SK-N-SH (cell line): Measurements from ENCODE around the gene ZMIZ1. TPM values are rescaled to one million over a fixed set of nuclear protein-coding genes. Genes with fewer than 3 reads are reported as not detected.

Experiments used
- CTCF ChIA-PET: fragments of 300-600, 350-600 bp; formaldehyde crosslinking; extraction: SDS; loops from one replicate; lab custom pipeline; 2021; lab: Yijun Ruan, JAX
- POLR2A ChIA-PET: fragments of 350-600 bp; sonication (Branson Sonifier 250); formaldehyde crosslinking; extraction: SDS; loops from one replicate; lab custom pipeline; 2020; ENCODE audit warnings: antibody characterized with exemption, inconsistent platforms; lab: Yijun Ruan, JAX
- DNase-seq: peaks from one replicate; pipeline ENCODE4 v3.0.0; 2012
- H2AFZ ChIP-seq: fragments of 200-600 bp; sonication (generic); 2 replicates; pipeline ENCODE4 v1.8.1; 2016; ENCODE audit warnings: antibody characterized with exemption, mild to moderate bottlenecking, low read depth
- H3F3A ChIP-seq: fragments of 200-600 bp; sonication (generic); replicated peaks from 2 replicates; pipeline ENCODE3; 2016; ENCODE audit warnings: antibody characterized with exemption, mild to moderate bottlenecking; ENCODE audit not compliant: insufficient read depth
- H3K27ac ChIP-seq, 2 experiments: fragments of 200-500 bp in 1 of 2; fragments of 200-600 bp in 1 of 2; sonication (Bioruptor generic) in 1 of 2; sonication (generic), shearing (Covaris generic) in 1 of 2; 2 replicates each; pipeline versions ENCODE4 v1.5.1 to v1.6.1; 2014 to 2016; ENCODE audit warnings: low read depth in 2 of 2, inconsistent platforms in 1 of 2, low read length in 1 of 2, mild to moderate bottlenecking in 1 of 2, mixed read lengths in 1 of 2
- H3K27me3 ChIP-seq: fragments of 200-600 bp; sonication (generic), shearing (Covaris generic); 2 replicates; pipeline ENCODE4 v1.6.1; 2016; ENCODE audit warnings: mixed run types; ENCODE audit not compliant: insufficient read depth
- H3K36me3 ChIP-seq, 2 experiments: fragments of 200-500 bp in 1 of 2; fragments of 200-600 bp in 1 of 2; sonication (Bioruptor generic) in 1 of 2; sonication (generic) in 1 of 2; replicated peaks in 1 of 2; 2 replicates each; pipeline versions ENCODE3 to v1.5.1; 2014 to 2016; ENCODE audit warnings: low read length in 1 of 2, mild to moderate bottlenecking in 1 of 2; ENCODE audit not compliant: insufficient read depth in 2 of 2, control insufficient read depth in 1 of 2
- H3K4me1 ChIP-seq, 2 experiments: fragments of 200-500 bp in 1 of 2; fragments of 200-600 bp in 1 of 2; sonication (Bioruptor generic) in 1 of 2; sonication (generic), shearing (Covaris generic) in 1 of 2; 2 replicates each; pipeline versions ENCODE4 v1.5.1 to v1.6.1; 2014 to 2016; ENCODE audit warnings: low read depth in 1 of 2, low read length in 1 of 2, mixed run types in 1 of 2; ENCODE audit not compliant: insufficient read depth in 2 of 2, control insufficient read depth in 1 of 2
- H3K4me2 ChIP-seq: fragments of 200-600 bp; sonication (generic), shearing (Covaris generic); 2 replicates; pipeline ENCODE4 v1.6.1; 2017; ENCODE audit warnings: mixed run types
- H3K4me3 ChIP-seq, 2 experiments: fragments of 200-500 bp in 1 of 2; fragments of 200-600 bp in 1 of 2; sonication (Bioruptor generic) in 1 of 2; sonication (generic), shearing (Covaris generic) in 1 of 2; 2 replicates each; pipeline versions ENCODE4 v1.5.1 to v1.8.1; 2014 to 2016; ENCODE audit warnings: low read depth in 2 of 2, inconsistent platforms in 1 of 2, low read length in 1 of 2, mild to moderate bottlenecking in 1 of 2, mixed read lengths in 1 of 2, moderate library complexity in 1 of 2
- H3K79me2 ChIP-seq: fragments of 200-600 bp; sonication (generic); 2 replicates; pipeline ENCODE4 v1.8.1; 2017; ENCODE audit warnings: mild to moderate bottlenecking; ENCODE audit not compliant: insufficient read depth
- H3K9ac ChIP-seq: fragments of 200-600 bp; sonication (generic); 2 replicates; pipeline ENCODE4 v1.6.1; 2017; ENCODE audit warnings: mixed run types
- H3K9me2 ChIP-seq: fragments of 200-600 bp; sonication (generic); 2 replicates; pipeline ENCODE4 v1.6.1; 2017; ENCODE audit warnings: mixed run types
- H3K9me3 ChIP-seq: fragments of 200-600 bp; sonication (generic); 2 replicates; pipeline ENCODE4 v1.6.1; 2017; ENCODE audit warnings: mixed run types, mild to moderate bottlenecking, moderate library complexity
- H4K20me1 ChIP-seq: fragments of 200-600 bp; sonication (generic); 2 replicates; pipeline ENCODE4 v1.6.1; 2017; ENCODE audit warnings: mild to moderate bottlenecking, mixed run types; ENCODE audit not compliant: insufficient read depth
- CHD2 ChIP-seq: fragments of 150-350 bp; IDR thresholded peaks from 2 replicates; pipeline ENCODE4 v1.6.1; 2018; ENCODE audit warnings: low read length; ENCODE audit not compliant: partially characterized antibody
- FOSL2 ChIP-seq: IDR thresholded peaks from 2 replicates; pipeline ENCODE4 v1.4.0; 2012; ENCODE audit warnings: low read depth, mild to moderate bottlenecking, moderate library complexity, borderline replicate concordance
- FOXM1 ChIP-seq: IDR thresholded peaks from 2 replicates; pipeline ENCODE4 v1.4.0; 2012; ENCODE audit warnings: low read depth, mild to moderate bottlenecking
- MAX ChIP-seq: IDR thresholded peaks from 2 replicates; pipeline ENCODE4 v1.4.0; 2012; ENCODE audit warnings: low read depth
- NFIC ChIP-seq: IDR thresholded peaks from 2 replicates; pipeline ENCODE4 v1.4.0; 2012; ENCODE audit warnings: borderline replicate concordance
- POLR2AphosphoS5 ChIP-seq: IDR thresholded peaks from 2 replicates; pipeline ENCODE4 v1.6.1; 2012; ENCODE audit warnings: low read depth, low read length
- RAD21 ChIP-seq: IDR thresholded peaks from 2 replicates; pipeline ENCODE4 v1.6.1; 2012; ENCODE audit warnings: mild to moderate bottlenecking, low read length
- REST ChIP-seq: IDR thresholded peaks from 2 replicates; pipeline ENCODE4 v1.6.1; 2012; ENCODE audit warnings: mild to moderate bottlenecking, low read depth, low read length, moderate library complexity
- SIN3A ChIP-seq: IDR thresholded peaks from 2 replicates; pipeline ENCODE4 v1.6.1; 2012; ENCODE audit warnings: low read depth, mild to moderate bottlenecking, low read length, moderate library complexity, borderline replicate concordance
- TCF12 ChIP-seq: IDR thresholded peaks from 2 replicates; pipeline ENCODE4 v1.4.0; 2012
- USF2 ChIP-seq: fragments of 150-350 bp; IDR thresholded peaks from 2 replicates; pipeline ENCODE4 v1.6.1; 2017; ENCODE audit warnings: antibody characterized with exemption, low read length, low read depth, borderline replicate concordance
- WGBS: methylation state at CpG from one replicate; pipeline ENCODE4 v1.1.6; 2017; ENCODE audit warnings: low lambda C conversion rate; 5-methylcytosine and 5-hydroxymethylcytosine counted together
- polyA plus RNA-seq, 3 experiments: library from polyadenylated mRNA; depleted of rRNA; stranded (reverse); fragments of >200 nt; gene quantifications; 2 replicates each; pipeline ENCODE4 v1.2.3, GENCODE V29; 2012

The ZMIZ1 gene
- polyA plus RNA-seq, 1 of the 3 experiments (the other 2 are of a cell fraction), result 23.5 TPM

GRCh38 chr10:79059859-79060379 is 8.8 kb upstream of the ZMIZ1 start:
- Histone ChIP-seq H3K4me2 (no peak overlapping the region), H4K20me1 (no peaks in the 10 kb centered on the region), H3K9me2 (no peaks in the 10 kb centered on the region), H3K4me3 (no peak overlapping the region), H3K36me3 (no peaks in the 10 kb centered on the region), H3F3A (no peaks in the 10 kb centered on the region), H3K79me2 (no peaks in the 10 kb centered on the region), H3K4me1 (peaks cover 0 to 12% of the 10 kb centered on the region in 2 experiments; a peak in 1 of 4 replicates), H3K9me3 (no peaks in the 10 kb centered on the region), H3K27me3 (no peaks in the 10 kb centered on the region), H3K27ac (no peak overlapping the region), H2AFZ (no peak overlapping the region), H3K9ac (no peak overlapping the region)
- WGBS, result 90% methylated on average over 11 of the region's 11 CpGs
- POLR2A ChIA-PET, result interaction anchor here (0.7 to 1.3 kb wide), 2 partner anchors 32 to 48 kb away, joined by 3 read pairs; no protein-coding TSS in a partner anchor
- CTCF ChIA-PET, result interaction anchor here (1.0 to 1.5 kb wide), 3 partner anchors 85 to 135 kb away, joined by 3 to 10 read pairs (median 3); no protein-coding TSS in a partner anchor
- DNase-seq, result no peak
- TF ChIP-seq SIN3A (no peak), MAX (no peak), POLR2AphosphoS5 (no peak), REST (no peak), RAD21 (no peak), FOSL2 (no peak)

GRCh38 chr10:79060641-79061255 is 8.0 kb upstream of the ZMIZ1 start:
- H3K79me2 ChIP-seq, result no peaks in the 10 kb centered on the region
- no peaks in the 10 kb centered on the region for H3K9me2 ChIP-seq
- H3K27ac ChIP-seq, result no peak overlapping the region
- WGBS, result 88% methylated on average over 6 of the region's 7 CpGs
- CTCF ChIA-PET, result interaction anchor here (1.4 kb wide), 2 partner anchors 9 to 87 kb away, joined by 3 to 4 read pairs; no protein-coding TSS in a partner anchor
- POLR2A ChIA-PET, result interaction anchor here (1.2 kb wide), 1 partner anchor 42 kb away, joined by 3 read pairs; no protein-coding TSS in a partner anchor
- DNase-seq, result no peak
- no peak overlapping the region for H3K4me3 ChIP-seq
- no peaks in the 10 kb centered on the region for H3K27me3 ChIP-seq
- H3K9ac ChIP-seq, result no peak overlapping the region
- H3F3A ChIP-seq, result no peaks in the 10 kb centered on the region
- no peaks in the 10 kb centered on the region for H4K20me1 ChIP-seq
- TF ChIP-seq USF2, result no peak
- no peak for TF ChIP-seq FOXM1
- no peak for TF ChIP-seq POLR2AphosphoS5
- no peak for TF ChIP-seq NFIC
- no peak for TF ChIP-seq CHD2
- no peak for TF ChIP-seq TCF12
- TF ChIP-seq, all 33 proteins: peak for 0
- Histone ChIP-seq H3K9me3 (no peaks in the 10 kb centered on the region), H3K4me2 (no peak overlapping the region), H3K4me1 (peaks cover 0 to 12% of the 10 kb centered on the region in 2 experiments; a peak in 1 of 4 replicates), H3K36me3 (no peaks in the 10 kb centered on the region), H2AFZ (no peak overlapping the region)
